Sigmoid colon (tissue), 4 donors: ENCODE data around the gene NUCKS1.

Source experiments
- CTCF ChIP-seq, 4 experiments: fragments of 450-650 bp in 3 of 4; fragments of 200-600 bp in 1 of 4; IDR thresholded peaks; one replicate each; pipeline ENCODE4 v1.5.1; 2016 to 2019; ENCODE audit warnings: antibody characterized with exemption in 4 of 4, mild to moderate bottlenecking in 3 of 4, moderate library complexity in 2 of 4
- EP300 ChIP-seq, 4 donors: sonication (generic); formaldehyde crosslinking; IDR thresholded peaks; one replicate each; pipeline ENCODE4 v1.6.1; 2017; ENCODE audit warnings: antibody characterized with exemption in 4 of 4
- POLR2A ChIP-seq, 2 donors: fragments of 450-650 bp; IDR thresholded peaks; one replicate each; pipeline ENCODE4 v1.6.1; 2016; ENCODE audit warnings: antibody characterized with exemption in 2 of 2, mild to moderate bottlenecking in 2 of 2, moderate library complexity in 2 of 2
- POLR2AphosphoS5 ChIP-seq, 4 donors: sonication (generic); formaldehyde crosslinking; IDR thresholded peaks; one replicate each; pipeline ENCODE4 v1.6.1; 2017; ENCODE audit warnings: antibody characterized with exemption in 4 of 4

GRCh38 chr1:205714190-205714905 is 35.6 kb downstream of the NUCKS1 start:
- no peak for TF ChIP-seq CTCF (IDR thresholded peaks at IDR 0.05)
- TF ChIP-seq POLR2A (IDR thresholded peaks at IDR 0.05) = no peak
- TF ChIP-seq POLR2AphosphoS5 (IDR thresholded peaks at IDR 0.05) = no peak
- TF ChIP-seq EP300 (IDR thresholded peaks at IDR 0.05) = no peak
